HG03280 (cell line): Measurements from ENCODE around the gene AHR.

ENCODE experiments used
- ATAC-seq: cut with Tn5 transposase; IDR thresholded peaks from one replicate; pipeline ENCODE4 v1.9.1; 2021; ENCODE audit warnings: mild to moderate bottlenecking, moderate library complexity; ENCODE audit not compliant: unreplicated experiment

AHR gene

GRCh38 chr7:17302575-17303142, 4.2 kb downstream of the AHR start:
- peak; percentile 39 for ATAC-seq

- no peak for ATAC-seq
These were observed 6.5 kb downstream of the AHR start for GRCh38 chr7:17304926-17305325.

- ATAC-seq, result no peak
These were observed 7.1 kb downstream of the AHR start for GRCh38 chr7:17305387-17306171.

GRCh38 chr7:17307000-17307399, 8.5 kb downstream of the AHR start:
- ATAC-seq, result no peak

GRCh38 chr7:17307558-17307957, 9.1 kb downstream of the AHR start:
- no peak for ATAC-seq

GRCh38 chr7:17307969-17308648, 9.7 kb downstream of the AHR start:
- ATAC-seq, result no peak

GRCh38 chr7:17311194-17311593, 12.7 kb downstream of the AHR start:
- ATAC-seq, result no peak

GRCh38 chr7:17311952-17312351, 13.5 kb downstream of the AHR start:
- ATAC-seq, result no peak

GRCh38 chr7:17312641-17313040, 14.2 kb downstream of the AHR start:
- ATAC-seq, result no peak

GRCh38 chr7:17313194-17313593, 14.7 kb downstream of the AHR start:
- no peak for ATAC-seq

GRCh38 chr7:17315974-17316373, 17.5 kb downstream of the AHR start:
- no peak for ATAC-seq

GRCh38 chr7:17318146-17318545, 19.7 kb downstream of the AHR start:
- ATAC-seq, result no peak

- ATAC-seq, result no peak
These were observed 21.0 kb downstream of the AHR start for GRCh38 chr7:17319164-17320101.

GRCh38 chr7:17320102-17320497, 21.6 kb downstream of the AHR start:
- ATAC-seq, result no peak

- ATAC-seq, result no peak
These were observed 22.2 kb downstream of the AHR start for GRCh38 chr7:17320657-17321056.

- no peak for ATAC-seq
These were observed 26.9 kb downstream of the AHR start for GRCh38 chr7:17325364-17325763.

GRCh38 chr7:17326378-17326777, 27.9 kb downstream of the AHR start:
- no peak for ATAC-seq

GRCh38 chr7:17328641-17329040, 30.2 kb downstream of the AHR start:
- no peak for ATAC-seq

- no peak for ATAC-seq
These were observed 31.0 kb downstream of the AHR start for GRCh38 chr7:17329440-17329839.

GRCh38 chr7:17331891-17332501, 33.5 kb downstream of the AHR start:
- ATAC-seq, result no peak

- no peak for ATAC-seq
These were observed 34.8 kb downstream of the AHR start for GRCh38 chr7:17333221-17333620.
